Fibroblast of skin of right biceps (primary cell): ENCODE data around the gene AIF1.

Experiments used
- DNase-seq: peaks from one replicate; pipeline ENCODE4 v3.0.0-alpha.2; 2013

AIF1 gene

GRCh38 chr6:31621320-31621939, 6.4 kb downstream of the AIF1 start:
- no peak for DNase-seq

DNA sequence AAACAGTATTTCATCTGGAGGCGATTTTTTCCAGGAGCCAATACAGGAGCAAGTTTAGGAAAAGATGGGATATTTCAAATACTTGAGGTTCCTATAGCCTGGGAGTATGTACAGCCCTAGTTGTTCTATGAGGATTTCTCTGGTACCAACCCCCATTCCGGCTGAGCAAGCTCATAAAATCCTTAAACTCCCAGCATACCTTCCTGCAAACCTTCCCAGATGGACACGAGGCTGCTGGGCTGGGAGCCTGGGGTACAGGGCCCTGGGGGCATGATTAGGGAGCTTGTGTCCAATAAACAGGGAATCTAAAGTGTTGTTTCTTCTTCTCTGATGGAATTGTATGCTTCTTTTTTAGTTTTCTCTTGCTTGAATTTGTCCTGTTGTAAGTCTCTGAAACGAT, 7.0 kb downstream of the AIF1 start:
- peak; percentile 38 for DNase-seq

- no peak for DNase-seq
Measured at GRCh38 chr6:31622684-31623091, 7.7 kb downstream of the AIF1 start.

GRCh38 chr6:31624070-31624469, 9.0 kb downstream of the AIF1 start:
- DNase-seq, result no peak

GRCh38 chr6:31626952-31627351, 11.9 kb downstream of the AIF1 start:
- DNase-seq, result no peak

DNA sequence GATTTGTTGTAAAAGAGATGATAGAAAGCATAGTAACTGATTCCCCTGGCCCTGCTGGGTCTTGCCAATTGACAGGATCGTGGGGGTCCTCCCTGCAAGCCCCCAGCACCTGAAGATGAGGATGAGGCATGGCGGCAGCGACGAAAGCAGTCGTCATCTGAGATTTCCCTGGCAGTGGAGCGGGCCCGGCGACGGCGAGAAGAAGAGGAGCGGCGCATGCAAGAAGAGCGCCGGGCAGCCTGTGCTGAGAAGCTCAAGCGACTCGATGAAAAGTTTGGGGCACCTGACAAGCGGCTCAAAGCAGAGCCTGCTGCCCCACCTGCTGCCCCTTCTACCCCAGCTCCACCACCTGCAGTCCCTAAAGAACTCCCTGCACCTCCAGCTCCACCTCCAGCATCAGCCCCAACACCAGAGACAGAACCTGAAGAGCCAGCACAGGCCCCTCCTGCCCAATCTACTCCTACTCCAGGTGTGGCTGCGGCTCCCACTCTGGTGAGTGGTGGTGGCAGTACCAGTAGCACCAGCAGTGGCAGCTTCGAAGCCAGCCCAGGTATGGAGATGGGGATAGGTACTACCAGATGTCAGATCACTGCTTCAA, 12.8 kb downstream of the AIF1 start:
- no peak for DNase-seq

DNA sequence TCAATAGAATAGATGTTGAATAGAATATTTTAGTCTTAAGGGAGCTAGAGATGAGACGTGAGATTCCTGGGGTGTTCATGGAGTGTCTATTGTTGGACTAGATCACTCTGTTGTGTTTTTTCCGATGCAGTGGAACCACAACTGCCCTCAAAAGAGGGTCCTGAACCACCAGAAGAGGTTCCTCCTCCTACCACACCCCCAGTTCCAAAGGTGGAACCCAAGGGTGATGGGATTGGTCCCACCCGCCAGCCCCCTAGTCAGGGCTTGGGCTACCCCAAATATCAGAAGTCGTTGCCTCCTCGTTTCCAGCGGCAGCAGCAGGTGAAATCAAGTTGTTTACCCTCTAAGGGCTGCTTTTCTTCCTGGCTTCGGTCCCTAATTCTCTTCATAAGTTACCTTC, 14.0 kb downstream of the AIF1 start:
- DNase-seq, result no peak

GRCh38 chr6:31630177-31630934, 15.3 kb downstream of the AIF1 start:
- DNase-seq, result no peak

DNA sequence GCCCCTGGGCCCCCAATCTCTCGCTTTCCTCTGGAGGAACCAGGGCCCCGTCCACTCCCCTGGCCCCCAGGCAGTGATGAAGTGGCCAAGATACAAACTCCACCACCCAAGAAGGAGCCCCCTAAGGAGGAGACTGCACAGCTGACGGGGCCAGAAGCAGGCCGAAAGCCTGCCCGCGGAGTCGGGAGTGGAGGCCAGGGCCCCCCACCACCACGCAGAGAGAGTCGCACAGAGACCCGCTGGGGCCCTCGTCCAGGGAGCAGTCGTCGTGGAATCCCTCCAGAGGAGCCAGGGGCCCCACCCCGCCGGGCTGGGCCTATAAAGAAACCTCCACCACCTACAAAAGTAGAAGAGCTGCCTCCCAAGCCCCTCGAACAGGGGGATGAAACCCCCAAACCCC, 16.2 kb downstream of the AIF1 start:
- DNase-seq, result no peak

- DNase-seq, result no peak
Measured at GRCh38 chr6:31631681-31632278, 16.7 kb downstream of the AIF1 start.

GRCh38 chr6:31632279-31632946, 17.4 kb downstream of the AIF1 start:
- DNase-seq, result no peak

GRCh38 chr6:31633447-31633846, 18.4 kb downstream of the AIF1 start:
- no peak for DNase-seq

- DNase-seq, result no peak
Measured at GRCh38 chr6:31634131-31634530, 19.1 kb downstream of the AIF1 start.

DNA sequence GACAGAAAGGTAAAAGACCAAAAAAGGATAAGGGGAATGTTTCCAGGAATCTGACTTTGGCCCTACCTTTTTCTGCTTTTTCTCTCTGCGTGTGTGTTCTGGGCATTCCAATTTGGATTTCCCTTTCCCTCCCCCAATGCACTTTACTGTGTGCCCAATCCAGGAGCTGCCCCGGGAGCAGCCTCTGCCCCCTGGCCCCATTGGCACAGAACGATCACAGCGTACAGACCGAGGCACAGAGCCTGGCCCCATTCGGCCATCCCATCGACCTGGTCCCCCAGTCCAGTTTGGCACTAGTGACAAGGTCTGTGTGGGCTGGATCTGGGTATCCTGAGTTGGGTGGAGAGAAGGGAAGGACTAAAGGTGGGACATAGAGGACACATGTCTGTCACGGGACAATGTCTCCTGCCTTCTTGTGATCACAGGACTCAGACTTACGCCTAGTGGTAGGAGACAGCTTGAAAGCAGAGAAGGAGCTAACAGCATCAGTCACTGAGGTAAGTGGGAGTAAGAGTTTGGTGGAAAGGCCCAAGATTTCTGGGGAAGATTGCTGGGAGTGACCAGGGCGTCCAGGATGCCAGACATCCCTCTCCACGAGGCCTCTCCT, 20.0 kb downstream of the AIF1 start:
- DNase-seq, result no peak

DNA sequence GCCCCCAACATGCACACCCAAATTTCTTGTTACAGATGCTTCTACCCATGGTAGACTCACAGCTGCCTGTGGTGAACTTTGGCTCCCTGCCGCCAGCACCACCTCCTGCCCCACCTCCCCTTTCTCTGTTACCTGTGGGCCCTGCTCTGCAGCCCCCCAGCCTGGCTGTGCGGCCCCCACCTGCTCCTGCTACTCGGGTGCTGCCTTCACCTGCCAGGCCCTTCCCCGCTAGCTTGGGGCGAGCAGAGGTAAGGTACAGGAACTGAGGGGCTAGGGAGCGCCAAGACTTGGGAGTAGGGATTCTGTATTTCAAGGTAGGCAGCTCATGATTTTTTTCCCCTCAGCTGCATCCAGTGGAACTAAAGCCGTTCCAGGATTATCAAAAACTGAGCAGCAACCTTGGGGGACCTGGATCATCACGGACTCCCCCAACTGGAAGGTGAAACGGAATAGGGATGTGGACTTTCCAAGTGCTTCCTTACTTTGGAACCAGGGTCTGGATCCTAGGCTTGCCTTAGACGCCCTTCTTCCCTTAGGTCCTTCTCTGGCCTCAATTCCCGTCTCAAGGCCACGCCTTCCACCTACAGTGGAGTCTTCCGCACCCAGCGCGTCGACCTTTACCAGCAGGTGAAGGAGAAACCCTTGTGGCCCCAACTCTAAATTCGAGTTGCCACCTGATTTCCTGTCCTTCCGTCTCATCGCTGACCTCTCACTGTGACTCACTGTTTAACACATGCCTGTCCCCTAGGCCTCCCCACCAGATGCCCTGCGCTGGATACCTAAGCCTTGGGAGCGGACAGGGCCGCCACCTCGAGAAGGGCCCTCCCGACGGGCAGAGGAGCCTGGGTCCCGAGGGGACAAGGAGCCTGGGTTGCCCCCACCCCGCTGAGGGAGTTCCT, 21.9 kb downstream of the AIF1 start:
- no peak for DNase-seq

GRCh38 chr6:31639043-31639442, 24.0 kb downstream of the AIF1 start:
- no peak for DNase-seq

DNA sequence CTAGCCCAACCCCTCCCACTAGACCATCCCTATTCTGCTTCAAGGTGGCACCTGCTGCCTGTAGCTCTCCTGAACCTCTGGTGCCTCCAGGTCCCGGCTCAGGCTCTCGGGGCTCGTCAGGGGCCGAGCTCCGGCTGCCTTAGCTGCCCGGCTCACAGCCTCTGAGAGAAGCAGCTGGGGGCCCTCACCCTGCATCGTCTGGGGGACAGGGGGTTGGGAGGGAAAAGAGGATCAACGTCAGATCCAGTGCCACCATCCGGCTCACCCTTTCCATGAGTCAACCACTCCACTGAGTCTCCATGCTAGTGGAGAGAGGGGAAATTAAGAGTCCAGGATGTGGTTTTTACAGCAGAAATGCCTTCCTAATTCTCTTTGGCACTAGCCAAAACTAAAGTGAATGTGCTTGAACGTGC, 24.4 kb downstream of the AIF1 start:
- peak; percentile 71 for DNase-seq

- no peak for DNase-seq
Measured at GRCh38 chr6:31640612-31641011, 25.6 kb downstream of the AIF1 start.

DNA sequence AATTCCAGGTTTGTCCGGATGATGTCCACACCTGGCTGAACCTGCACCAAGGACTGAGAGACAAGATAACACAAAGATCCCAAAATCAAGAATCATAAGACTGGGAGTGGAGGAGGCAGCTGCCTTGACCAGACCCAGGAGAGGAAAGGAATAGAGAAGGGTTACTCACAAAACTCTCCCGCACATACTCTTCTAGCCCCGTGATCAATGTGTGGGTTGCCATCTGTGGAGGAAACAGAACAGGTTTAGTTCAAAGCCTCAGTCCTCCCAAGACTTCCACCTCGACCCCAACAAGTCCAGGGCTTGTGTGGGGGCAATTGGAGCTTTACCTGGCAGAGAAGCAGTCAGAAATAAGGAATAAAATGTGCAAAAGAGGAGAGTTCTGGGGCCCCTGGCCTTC, 26.3 kb downstream of the AIF1 start:
- DNase-seq, result no peak

- no peak for DNase-seq
Measured at GRCh38 chr6:31642798-31643570, 27.9 kb downstream of the AIF1 start.

- no peak for DNase-seq
Measured at GRCh38 chr6:31643818-31644454, 28.9 kb downstream of the AIF1 start.
